PC-9 (cell line): ENCODE measurements around the gene TREM2.

ENCODE experiments used
- EZH2 ChIP-seq: fragments of 200-600 bp; sonication (generic); IDR thresholded peaks from 2 replicates; pipeline ENCODE4 v1.8.0; 2017; ENCODE audit warnings: antibody characterized with exemption, low read depth
- TF ChIP-seq, protein P1 (sequence below): fragments of 200-600 bp; sonication (generic); conservative IDR thresholded peaks from 2 replicates; pipeline ENCODE4 v1.6.1; 2017; ENCODE audit warnings: mixed run types, antibody characterized with exemption, mild to moderate bottlenecking, moderate library complexity

DNA sequence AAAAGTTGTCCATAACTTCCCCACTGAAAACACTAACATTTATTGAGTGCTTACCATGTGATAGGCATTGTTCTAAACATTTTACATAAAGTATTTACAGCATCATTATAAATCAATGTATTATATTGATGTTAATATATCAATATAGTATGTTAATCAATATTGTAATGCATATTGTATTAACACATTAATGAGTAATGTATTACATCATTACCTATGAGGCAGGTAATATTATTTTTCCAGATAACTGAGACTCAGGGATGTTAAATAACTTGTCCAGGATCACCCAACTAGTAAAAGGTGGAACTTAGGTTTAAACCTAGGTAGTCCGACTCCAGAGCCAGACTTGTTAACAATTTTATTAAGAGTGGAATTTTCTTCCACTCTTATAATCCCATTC lies 12.2 kb upstream of the TREM2 start:
- TF ChIP-seq, protein P1, sequence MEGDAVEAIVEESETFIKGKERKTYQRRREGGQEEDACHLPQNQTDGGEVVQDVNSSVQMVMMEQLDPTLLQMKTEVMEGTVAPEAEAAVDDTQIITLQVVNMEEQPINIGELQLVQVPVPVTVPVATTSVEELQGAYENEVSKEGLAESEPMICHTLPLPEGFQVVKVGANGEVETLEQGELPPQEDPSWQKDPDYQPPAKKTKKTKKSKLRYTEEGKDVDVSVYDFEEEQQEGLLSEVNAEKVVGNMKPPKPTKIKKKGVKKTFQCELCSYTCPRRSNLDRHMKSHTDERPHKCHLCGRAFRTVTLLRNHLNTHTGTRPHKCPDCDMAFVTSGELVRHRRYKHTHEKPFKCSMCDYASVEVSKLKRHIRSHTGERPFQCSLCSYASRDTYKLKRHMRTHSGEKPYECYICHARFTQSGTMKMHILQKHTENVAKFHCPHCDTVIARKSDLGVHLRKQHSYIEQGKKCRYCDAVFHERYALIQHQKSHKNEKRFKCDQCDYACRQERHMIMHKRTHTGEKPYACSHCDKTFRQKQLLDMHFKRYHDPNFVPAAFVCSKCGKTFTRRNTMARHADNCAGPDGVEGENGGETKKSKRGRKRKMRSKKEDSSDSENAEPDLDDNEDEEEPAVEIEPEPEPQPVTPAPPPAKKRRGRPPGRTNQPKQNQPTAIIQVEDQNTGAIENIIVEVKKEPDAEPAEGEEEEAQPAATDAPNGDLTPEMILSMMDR: no peak
- TF ChIP-seq EZH2: no peak
